Neural cell (in vitro differentiated cells): ENCODE results near the gene PABPC1L.

ENCODE experiments used
- EP300 ChIP-seq: fragments of 450-650 bp; conservative IDR thresholded peaks from 2 replicates; pipeline ENCODE4 v1.6.1; 2014; ENCODE audit warnings: antibody characterized with exemption, mild to moderate bottlenecking, moderate library complexity; ENCODE audit not compliant: poor library complexity, severe bottlenecking
- EZH2 ChIP-seq: fragments of 200-600, 300-800 bp; shearing (Covaris generic), sonication (generic); IDR thresholded peaks from 2 replicates; pipeline ENCODE4 v1.6.1; 2014; ENCODE audit warnings: antibody characterized with exemption, low read length, borderline replicate concordance, mild to moderate bottlenecking; ENCODE audit not compliant: insufficient read depth, poor library complexity, severe bottlenecking
- POLR2AphosphoS5 ChIP-seq: IDR thresholded peaks from 2 replicates; pipeline ENCODE4 v1.6.1; 2012
- TF ChIP-seq, protein P1 (sequence below): fragments of 450-650 bp; IDR thresholded peaks from 2 replicates; pipeline ENCODE4 v1.5.1; 2014; ENCODE audit warnings: antibody characterized with exemption, mild to moderate bottlenecking, moderate library complexity; ENCODE audit not compliant: poor library complexity, severe bottlenecking

DNA sequence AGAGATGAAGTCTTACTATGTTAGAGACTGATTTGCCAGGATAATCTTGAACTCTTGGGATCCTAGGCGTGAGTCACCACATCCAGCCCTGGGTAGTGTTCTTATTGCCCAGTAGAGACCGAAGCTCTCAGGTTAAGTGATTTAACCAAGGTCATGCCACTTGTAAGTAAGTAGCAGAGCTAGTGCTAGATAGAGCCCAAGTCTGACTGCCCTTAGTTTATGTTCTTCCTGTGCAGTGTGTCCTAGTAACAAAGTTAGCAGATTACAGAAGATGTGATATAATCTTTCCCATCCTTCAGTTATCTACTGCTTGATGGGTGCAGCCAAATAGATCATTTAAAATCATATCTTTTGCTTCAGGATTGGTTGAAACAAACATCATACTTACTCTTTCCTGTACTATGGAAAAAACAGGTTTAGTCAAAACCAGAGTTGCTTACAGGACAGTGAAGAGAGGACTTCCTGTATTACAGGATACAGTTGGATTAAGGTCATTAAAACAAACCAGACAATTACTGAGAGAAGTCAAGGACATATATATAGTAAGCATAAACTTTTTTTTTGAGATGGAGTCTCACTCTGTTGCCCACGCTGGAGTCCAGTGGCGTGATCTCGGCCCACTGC is 9.5 kb upstream of the PABPC1L start:
- no peak for TF ChIP-seq POLR2AphosphoS5
- TF ChIP-seq EZH2: no peak
- TF ChIP-seq EP300: no peak
- TF ChIP-seq, protein P1, sequence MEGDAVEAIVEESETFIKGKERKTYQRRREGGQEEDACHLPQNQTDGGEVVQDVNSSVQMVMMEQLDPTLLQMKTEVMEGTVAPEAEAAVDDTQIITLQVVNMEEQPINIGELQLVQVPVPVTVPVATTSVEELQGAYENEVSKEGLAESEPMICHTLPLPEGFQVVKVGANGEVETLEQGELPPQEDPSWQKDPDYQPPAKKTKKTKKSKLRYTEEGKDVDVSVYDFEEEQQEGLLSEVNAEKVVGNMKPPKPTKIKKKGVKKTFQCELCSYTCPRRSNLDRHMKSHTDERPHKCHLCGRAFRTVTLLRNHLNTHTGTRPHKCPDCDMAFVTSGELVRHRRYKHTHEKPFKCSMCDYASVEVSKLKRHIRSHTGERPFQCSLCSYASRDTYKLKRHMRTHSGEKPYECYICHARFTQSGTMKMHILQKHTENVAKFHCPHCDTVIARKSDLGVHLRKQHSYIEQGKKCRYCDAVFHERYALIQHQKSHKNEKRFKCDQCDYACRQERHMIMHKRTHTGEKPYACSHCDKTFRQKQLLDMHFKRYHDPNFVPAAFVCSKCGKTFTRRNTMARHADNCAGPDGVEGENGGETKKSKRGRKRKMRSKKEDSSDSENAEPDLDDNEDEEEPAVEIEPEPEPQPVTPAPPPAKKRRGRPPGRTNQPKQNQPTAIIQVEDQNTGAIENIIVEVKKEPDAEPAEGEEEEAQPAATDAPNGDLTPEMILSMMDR: no peak
